ENCODE data around the gene C1QB. TPM values are rescaled to one million over a fixed set of nuclear protein-coding genes. Genes with fewer than 3 reads are reported as not detected.
"Not testable (repeated sequence)": the region's sequence is repeated elsewhere in the genome, so short reads cannot be mapped to it uniquely, and the experiment has no call there.

Gene C1QB
- total and polyA plus RNA-seq, 2 donors (not counting 1 experiment from before 2014, with no cell fraction given) = 0.16 TPM; not detected in 1

DNA sequence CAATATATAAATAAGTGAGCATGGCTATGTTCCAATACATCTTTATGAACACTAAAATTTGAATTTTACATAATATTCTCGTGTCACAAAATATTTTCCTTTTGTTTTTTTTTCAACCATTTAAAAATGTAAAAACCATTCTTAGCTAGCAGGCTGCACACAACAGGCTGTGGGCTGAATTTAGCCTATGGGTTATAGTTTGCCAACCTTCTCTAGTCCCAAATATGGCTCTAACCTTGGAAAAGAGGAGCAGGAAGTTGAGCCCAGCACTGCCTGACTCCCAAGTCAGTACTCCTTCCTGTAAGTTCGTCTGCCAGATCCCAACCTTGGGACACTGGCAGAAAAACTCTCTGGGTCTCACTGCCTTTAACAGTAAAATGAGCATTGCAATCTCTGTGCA is 13.4 kb downstream of the C1QB start:
- H3K79me2 ChIP-seq (ENCODE audit: control insufficient read depth, insufficient read depth, low read length) = no peaks in the 10 kb centered on the region
- CTCF ChIA-PET = no interaction called here

DNA sequence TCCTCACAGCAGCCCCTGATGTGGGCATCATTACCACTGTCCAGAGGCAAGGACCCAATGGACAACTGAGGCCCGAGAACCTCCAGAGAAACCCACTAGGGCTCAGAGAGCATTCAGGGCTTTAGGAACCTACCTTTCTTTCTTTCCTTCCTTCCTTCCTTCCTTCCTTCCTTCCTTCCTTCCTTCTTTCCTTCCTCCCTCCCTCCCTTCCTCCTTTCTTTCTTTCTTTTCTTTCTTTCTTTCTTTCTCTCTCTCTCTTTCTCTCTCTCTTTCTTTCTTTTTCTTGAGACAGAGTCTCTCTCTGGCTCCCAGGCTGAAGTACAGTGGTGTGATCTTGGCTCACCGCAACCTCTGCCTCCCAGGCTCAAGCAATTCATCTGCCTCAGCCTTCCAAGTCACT is 15.8 kb downstream of the C1QB start:
- H3K4me1 Mint-ChIP-seq; CTCF ChIA-PET; ATAC-seq (ENCODE audit: low read depth); intact Hi-C loops (cut with micrococcal nuclease); H3K9me3 Mint-ChIP-seq (ENCODE audit: insufficient read depth); H2AFZ ChIP-seq (ENCODE audit: insufficient read depth, low read depth, low read length, poor library complexity, severe bottlenecking); POLR2A ChIA-PET; H3K27ac Mint-ChIP-seq; H3K36me3 ChIP-seq (replicated peaks in 1 of 2; ENCODE audit: control extremely low read depth in 1 of 2, control insufficient read depth in 1 of 2, extremely low read depth in 1 of 2, insufficient read depth in 2 of 2, low read length in 1 of 2); H3K79me2 ChIP-seq (ENCODE audit: control insufficient read depth, insufficient read depth, low read length); H3K9ac ChIP-seq (ENCODE audit: low read length); DNase-seq; H3K4me1 ChIP-seq (ENCODE audit: control insufficient read depth in 2 of 2, insufficient read depth in 2 of 2, low read length in 2 of 2); H4K20me1 ChIP-seq (ENCODE audit: control insufficient read depth, insufficient read depth, low read length, poor library complexity, severe bottlenecking); H3K4me3 Mint-ChIP-seq; H3K4me3 ChIP-seq (ENCODE audit: control extremely low read depth in 1 of 5, extremely low read depth in 1 of 5, insufficient read depth in 1 of 5, low read depth in 2 of 5, low read length in 4 of 5); H3K9me3 ChIP-seq (ENCODE audit: control extremely low read depth in 1 of 3, control insufficient read depth in 2 of 3, insufficient read depth in 1 of 3, low read length in 2 of 3); H3K27ac ChIP-seq (ENCODE audit: low read length in 2 of 2); H3K4me2 ChIP-seq (replicated peaks; ENCODE audit: low read depth, low read length, poor library complexity, severe bottlenecking): not testable (repeated sequence)
- H3K27me3 ChIP-seq (replicated peaks in 1 of 4; ENCODE audit: control extremely low read depth in 1 of 4, control insufficient read depth in 3 of 4, insufficient read depth in 4 of 4, low read length in 3 of 4) = peaks cover 0 to 18% (median 2%) of the 10 kb centered on the region in 4 experiments
- WGBS (ENCODE audit: insufficient coverage) = 78% methylated on average over 1 of the region's 2 CpGs
- peaks cover 36% of the 10 kb centered on the region for H3K27me3 Mint-ChIP-seq

More for the DNA sequence above, 13.4 kb downstream of the C1QB start:
- H3K4me2 ChIP-seq (replicated peaks; ENCODE audit: low read depth, low read length, poor library complexity, severe bottlenecking) = no peak overlapping the region
- no peaks in the 10 kb centered on the region for H3K36me3 ChIP-seq (replicated peaks in 1 of 2; ENCODE audit: control extremely low read depth in 1 of 2, control insufficient read depth in 1 of 2, extremely low read depth in 1 of 2, insufficient read depth in 2 of 2, low read length in 1 of 2)
- Mint-ChIP-seq H3K9me3 (ENCODE audit: insufficient read depth) (no peaks in the 10 kb centered on the region), H3K4me1 (no peaks in the 10 kb centered on the region), H3K27ac (no peak overlapping the region), H3K4me3 (no peak overlapping the region), H3K27me3 (peaks cover 26% of the 10 kb centered on the region)
- 56% methylated on average over 1 of the region's 2 CpGs for WGBS (ENCODE audit: insufficient coverage)
- DNase-seq = no peak
- no peaks in the 10 kb centered on the region for H4K20me1 ChIP-seq (ENCODE audit: control insufficient read depth, insufficient read depth, low read length, poor library complexity, severe bottlenecking)
- no peak overlapping the region for H3K27ac ChIP-seq (ENCODE audit: low read length in 2 of 2)
- no peak overlapping the region for H3K9ac ChIP-seq (ENCODE audit: low read length)
- no peak overlapping the region for H3K4me3 ChIP-seq (ENCODE audit: control extremely low read depth in 1 of 5, extremely low read depth in 1 of 5, insufficient read depth in 1 of 5, low read depth in 2 of 5, low read length in 4 of 5)
- TF ChIP-seq EZH2 (IDR thresholded peaks at IDR 0.05; ENCODE audit: borderline replicate concordance, insufficient read depth, low read depth, low read length, poor library complexity, severe bottlenecking) (no peak), CTCF (IDR thresholded peaks at IDR 0.05) (no peak)
- ATAC-seq (ENCODE audit: low read depth) = no peak
- POLR2A ChIA-PET = no interaction called here
- H3K4me1 ChIP-seq (ENCODE audit: control insufficient read depth in 2 of 2, insufficient read depth in 2 of 2, low read length in 2 of 2) = no peaks in the 10 kb centered on the region
- H3K9me3 ChIP-seq (ENCODE audit: control extremely low read depth in 1 of 3, control insufficient read depth in 2 of 3, insufficient read depth in 1 of 3, low read length in 2 of 3) = no peaks in the 10 kb centered on the region
- no peaks in the 10 kb centered on the region for H3K27me3 ChIP-seq (replicated peaks in 1 of 4; ENCODE audit: control extremely low read depth in 1 of 4, control insufficient read depth in 3 of 4, insufficient read depth in 4 of 4, low read length in 3 of 4)
- H2AFZ ChIP-seq (ENCODE audit: insufficient read depth, low read depth, low read length, poor library complexity, severe bottlenecking) = no peak overlapping the region
- intact Hi-C loops (cut with micrococcal nuclease) = no loop called here

All from B cell (primary cell).